CD14-positive monocyte (primary cell): ENCODE results near the gene INO80C. TPM values are rescaled to one million over a fixed set of nuclear protein-coding genes. Genes with fewer than 3 reads are reported as not detected.

Source experiments
- DNase-seq, 3 donors: peaks; one replicate each; pipeline ENCODE4 v3.0.0-alpha.2; 2011 to 2022
- H2AFZ ChIP-seq: 2 replicates; pipeline ENCODE4 v1.6.0; 2012; ENCODE audit warnings: mild to moderate bottlenecking, low read depth, low read length, inconsistent platforms; ENCODE audit not compliant: insufficient read depth, poor library complexity, severe bottlenecking
- H3K27ac ChIP-seq, 2 donors: 1 replicate in 1 of 2; 2 replicates in 1 of 2; pipeline ENCODE4 v1.5.1; 2012 to 2013; ENCODE audit warnings: low read length in 2 of 2, control low read depth in 1 of 2, inconsistent platforms in 1 of 2, low read depth in 1 of 2, mild to moderate bottlenecking in 1 of 2
- H3K27me3 ChIP-seq, 2 donors: one replicate each; pipeline versions ENCODE4 v1.6.0 to v1.6.1; 2011 to 2013; ENCODE audit warnings: low read length in 2 of 2; ENCODE audit not compliant: control insufficient read depth in 2 of 2, insufficient read depth in 2 of 2
- H3K36me3 ChIP-seq, 2 donors: replicated peaks in 1 of 2; 1 replicate in 1 of 2; 2 replicates in 1 of 2; pipeline versions ENCODE4 v1.5.1 to v1.6.1; 2012 to 2013; ENCODE audit warnings: low read length in 2 of 2, control low read depth in 1 of 2, inconsistent platforms in 1 of 2, mild to moderate bottlenecking in 1 of 2; ENCODE audit not compliant: insufficient read depth in 2 of 2, control insufficient read depth in 1 of 2
- H3K4me1 ChIP-seq, 2 donors: 1 replicate in 1 of 2; 2 replicates in 1 of 2; pipeline versions ENCODE4 v1.5.1 to v1.6.1; 2012 to 2013; ENCODE audit warnings: low read length in 2 of 2, control low read depth in 1 of 2, inconsistent platforms in 1 of 2, mild to moderate bottlenecking in 1 of 2, moderate library complexity in 1 of 2; ENCODE audit not compliant: insufficient read depth in 2 of 2, control insufficient read depth in 1 of 2
- H3K4me2 ChIP-seq: replicated peaks from 2 replicates; pipeline ENCODE3; 2012; ENCODE audit warnings: low read length, moderate library complexity, mild to moderate bottlenecking; ENCODE audit not compliant: poor library complexity, severe bottlenecking; ENCODE audit errors: extremely low read depth
- H3K4me3 ChIP-seq, 3 experiments: fragments of 200-600 bp in 1 of 3; sonication (generic) in 1 of 3; replicated peaks in 1 of 3; 1 replicate in 2 of 3; 2 replicates in 1 of 3; pipeline ENCODE4 v1.5.1; 2011 to 2013; ENCODE audit warnings: low read length in 3 of 3, mild to moderate bottlenecking in 3 of 3, control low read depth in 2 of 3, low read depth in 2 of 3, inconsistent platforms in 1 of 3, moderate library complexity in 1 of 3
- H3K79me2 ChIP-seq: 2 replicates; pipeline ENCODE4 v1.6.0; 2012; ENCODE audit warnings: mild to moderate bottlenecking, control low read depth, inconsistent platforms, low read length, moderate library complexity; ENCODE audit not compliant: insufficient read depth
- H3K9ac ChIP-seq: 2 replicates; pipeline ENCODE4 v1.6.0; 2017; ENCODE audit warnings: low read length, mild to moderate bottlenecking; ENCODE audit not compliant: insufficient read depth, poor library complexity, severe bottlenecking
- H3K9me3 ChIP-seq, 2 donors: replicated peaks in 1 of 2; 1 replicate in 1 of 2; 2 replicates in 1 of 2; pipeline versions ENCODE4 v1.5.1 to v1.6.1; 2012 to 2013; ENCODE audit warnings: low read length in 2 of 2, control low read depth in 1 of 2; ENCODE audit not compliant: control insufficient read depth in 1 of 2, insufficient read depth in 1 of 2
- H4K20me1 ChIP-seq: 2 replicates; pipeline ENCODE4 v1.6.0; 2012; ENCODE audit warnings: mild to moderate bottlenecking, low read length, control low read depth, moderate library complexity; ENCODE audit not compliant: insufficient read depth
- H3K27ac Mint-ChIP-seq, 7 donors: one replicate each; pipeline ENCODE4 v1.8.0; 2020; ENCODE audit warnings: mild to moderate bottlenecking in 7 of 7, mixed read lengths in 7 of 7, moderate library complexity in 6 of 7, inconsistent platforms in 2 of 7
- H3K27me3 Mint-ChIP-seq, 3 donors: one replicate each; pipeline ENCODE4 v1.8.0; 2021 to 2022; ENCODE audit warnings: low read depth in 3 of 3, mild to moderate bottlenecking in 3 of 3, mixed read lengths in 3 of 3, moderate library complexity in 3 of 3, inconsistent platforms in 1 of 3
- H3K36me3 Mint-ChIP-seq, 2 donors: one replicate each; pipeline ENCODE4 v1.8.0; 2020; ENCODE audit warnings: mixed read lengths in 2 of 2, inconsistent platforms in 1 of 2, mild to moderate bottlenecking in 1 of 2
- H3K4me1 Mint-ChIP-seq: one replicate; pipeline ENCODE4 v1.8.0; 2020; ENCODE audit warnings: mild to moderate bottlenecking, mixed read lengths
- H3K4me3 Mint-ChIP-seq, 2 donors: one replicate each; pipeline ENCODE4 v1.8.0; 2020; ENCODE audit warnings: mild to moderate bottlenecking in 2 of 2, mixed read lengths in 2 of 2, moderate library complexity in 1 of 2
- H3K9me3 Mint-ChIP-seq, 7 donors: one replicate each; pipeline ENCODE4 v1.8.0; 2020 to 2022; ENCODE audit warnings: mixed read lengths in 7 of 7, mild to moderate bottlenecking in 6 of 7, moderate library complexity in 6 of 7, inconsistent platforms in 2 of 7
- CTCF ChIP-seq: fragments of 200-600 bp; IDR thresholded peaks from one replicate; pipeline ENCODE4 v1.8.0; 2022; ENCODE audit warnings: antibody characterized with exemption, mild to moderate bottlenecking
- whole genome bisulfite sequencing: methylation state at CpG from one replicate; pipeline ENCODE4 v1.1.5; 2013; ENCODE audit warnings: missing lambda C conversion rate; ENCODE audit not compliant: insufficient coverage; 5-methylcytosine and 5-hydroxymethylcytosine counted together
- intact Hi-C, 2 donors: fragments of 100-400 bp; cut with micrococcal nuclease; formaldehyde crosslinking; loops; one replicate each; pipeline versions ENCODE4 v1.15.0 to v1.15.1; 2023
- polyA minus RNA-seq: library from RNA; depleted of rRNA, polyadenylated mRNA; stranded (reverse); fragments of >200 nt; gene quantifications from 2 replicates; pipeline ENCODE4 v1.2.3, GENCODE V29; 2012
- polyA plus RNA-seq, 3 donors: library from polyadenylated mRNA; depleted of rRNA in 1 of 3; unstranded in 2 of 3; stranded (reverse) in 1 of 3; fragments of 300-500 nt in 2 of 3; fragments of >200 nt in 1 of 3; fragmentation: Illumina TruSeq in 2 of 3; gene quantifications; 1 replicate in 2 of 3; 2 replicates in 1 of 3; pipeline ENCODE4 v1.2.3, GENCODE V29; 2012 to 2021
- total RNA-seq, 12 experiments: library from RNA in 1 of 12; stranded (reverse) in 1 of 12; fragments of 120-200 nt in 1 of 12; gene quantifications; one replicate each; pipeline ENCODE4 v1.2.4 and lab custom pipeline; 2013 to 2026; ENCODE audit warnings: mixed read lengths in 6 of 12, inconsistent platforms in 1 of 12

The INO80C gene
- total RNA-seq (2013): 5.0 TPM
- polyA plus RNA-seq (10 to 100 TPM; 17.7 to 27.9 (median 22.3) TPM), polyA minus RNA-seq (12.7 and 12.8 TPM in 2 replicates), total RNA-seq (lab: John Stamatoyannopoulos, UW) (4.8 to 19.8 (median 15.6) reads per million in 11 experiments)

DNA sequence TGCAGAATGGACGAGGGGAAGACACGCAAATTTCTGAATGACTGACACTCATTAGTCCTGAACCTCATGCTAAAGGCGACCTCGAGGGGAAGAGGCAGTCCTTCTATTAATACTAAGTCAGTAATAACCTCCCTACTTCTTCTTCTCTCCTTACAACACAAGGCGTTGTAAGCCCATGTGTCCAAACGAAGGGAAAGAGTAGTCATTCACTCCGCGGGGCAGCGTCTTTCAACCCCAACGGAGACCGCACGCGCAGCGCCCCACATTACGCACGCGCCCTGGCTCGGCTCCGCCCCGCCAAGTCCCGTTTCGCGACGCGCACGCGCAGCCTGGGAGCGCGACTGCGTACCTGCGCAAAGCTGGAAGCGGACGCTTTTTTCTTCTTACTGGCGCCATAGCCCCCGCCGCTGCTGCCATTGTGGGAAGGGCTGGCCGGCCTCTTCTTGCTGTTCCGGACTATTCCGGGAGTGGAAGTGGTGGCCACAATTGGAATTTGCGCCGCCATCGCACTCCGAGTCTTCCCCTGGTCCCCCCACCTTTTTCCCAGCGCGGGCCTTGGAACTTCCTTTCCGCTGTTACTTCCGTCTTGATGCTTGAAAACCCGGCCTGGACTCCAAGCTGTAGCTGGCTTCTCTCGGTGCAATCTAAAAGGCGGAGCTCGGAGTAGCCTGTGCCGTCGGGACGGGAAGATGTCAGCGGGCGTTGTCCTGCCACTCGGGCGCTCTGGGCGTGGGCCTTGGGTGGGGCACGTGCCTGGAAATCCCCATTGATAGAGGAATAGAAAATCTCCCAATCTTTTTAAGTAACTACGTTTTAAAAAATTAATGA, at the start of gene INO80C:
TSS of gene INO80C (minus strand) at position 591 of the 828 bp plus-strand sequence. CDS start at position 505, 86 bp downstream.
- H3K9me3 Mint-ChIP-seq: peaks cover 0 to 2% (median 0%) of the 10 kb centered on the region in 7 donors
- intact Hi-C loops: loop anchor here (5.0 to 10.0 kb wide), 5 partner anchors 85 to 253 kb away; partner anchors contain the start of genes GALNT1 (in 1 of the 2), ZNF24 (in 1 of the 2) and ZNF397 (in 1 of the 2)
- H3K4me3 Mint-ChIP-seq: peak within 1 kb of the TSS; percentile 95 to 98
- H3K36me3 Mint-ChIP-seq: peaks cover 5 to 8% of the 10 kb centered on the region in 2 donors
- Histone ChIP-seq H3K4me1 (peaks cover 48 to 54% of the 10 kb centered on the region in 2 donors), H4K20me1 (no peaks in the 10 kb centered on the region), H3K27ac (peak within 1 kb of the TSS; percentile 92 to 98), H3K4me2 (peak within 1 kb of the TSS; percentile 80), H2AFZ (peak within 1 kb of the TSS; percentile 69), H3K4me3 (peak within 1 kb of the TSS; percentile 56 to 83 (median 72)), H3K9ac (peak within 1 kb of the TSS; percentile 93), H3K27me3 (no peaks in the 10 kb centered on the region), H3K79me2 (peaks cover 37% of the 10 kb centered on the region), H3K36me3 (no peaks in the 10 kb centered on the region), H3K9me3 (no peaks in the 10 kb centered on the region)
- peaks cover 0 to 8% (median 3%) of the 10 kb centered on the region in 3 donors for H3K27me3 Mint-ChIP-seq
- no peak for TF ChIP-seq CTCF
- H3K27ac Mint-ChIP-seq: peak within 1 kb of the TSS; percentile 96 to 100 (median 100)
- WGBS: under 1% methylated on average over 49 of the region's 61 CpGs
- H3K4me1 Mint-ChIP-seq: peaks cover 62% of the 10 kb centered on the region
- peak; percentile 97 to 99 (median 98) for DNase-seq

- H3K9me3 Mint-ChIP-seq: peaks cover 0 to 3% (median 0%) of the 10 kb centered on the region in 7 donors
- H3K4me1 ChIP-seq: no peaks in the 10 kb centered on the region
- no peaks in the 10 kb centered on the region for H3K9me3 ChIP-seq
- no peak overlapping the region for H3K4me2 ChIP-seq
- H4K20me1 ChIP-seq: no peaks in the 10 kb centered on the region
- H3K27me3 Mint-ChIP-seq: peaks cover 0 to 4% (median 3%) of the 10 kb centered on the region in 3 donors
- intact Hi-C loops: no loop called here
- no peak overlapping the region for H3K27ac ChIP-seq
- no peak overlapping the region for H2AFZ ChIP-seq
- no peak for TF ChIP-seq CTCF
- H3K79me2 ChIP-seq: no peaks in the 10 kb centered on the region
- H3K36me3 ChIP-seq: no peaks in the 10 kb centered on the region
- H3K27me3 ChIP-seq: no peaks in the 10 kb centered on the region
- H3K9ac ChIP-seq: no peak overlapping the region
- WGBS: 100% methylated on average over 1 of the region's 2 CpGs
- H3K4me3 Mint-ChIP-seq: no peak overlapping the region
- H3K36me3 Mint-ChIP-seq: no peaks in the 10 kb centered on the region
- no peak overlapping the region for H3K4me3 ChIP-seq
- H3K4me1 Mint-ChIP-seq: no peaks in the 10 kb centered on the region
- no peak for DNase-seq
- H3K27ac Mint-ChIP-seq: no peak overlapping the region
Observed at GRCh38 chr18:35547008-35547605, 49.3 kb upstream of the INO80C start.
